Ishikawa (cell line): ENCODE measurements around the gene KLF9.

Source experiments
- CEBPB ChIP-seq: IDR thresholded peaks from 2 replicates; pipeline ENCODE4 v1.6.1; 2012
- CREB1 ChIP-seq: IDR thresholded peaks from 2 replicates; pipeline ENCODE4 v1.6.1; 2012; ENCODE audit warnings: low read depth
- EGR1 ChIP-seq: IDR thresholded peaks from 2 replicates; pipeline ENCODE4 v1.6.1; 2012
- EP300 ChIP-seq: IDR thresholded peaks from 2 replicates; pipeline ENCODE4 v1.6.1; 2012; ENCODE audit warnings: borderline replicate concordance
- FOXM1 ChIP-seq: IDR thresholded peaks from 2 replicates; pipeline ENCODE4 v1.6.1; 2012; ENCODE audit warnings: low read depth, borderline replicate concordance
- MAX ChIP-seq: IDR thresholded peaks from 2 replicates; pipeline ENCODE4 v1.6.1; 2012
- NFIC ChIP-seq: IDR thresholded peaks from 2 replicates; pipeline ENCODE4 v1.6.1; 2012
- RAD21 ChIP-seq: IDR thresholded peaks from 2 replicates; pipeline ENCODE4 v1.6.1; 2012; ENCODE audit warnings: low read depth
- REST ChIP-seq: IDR thresholded peaks from 2 replicates; pipeline ENCODE4 v1.6.1; 2012; ENCODE audit warnings: low read depth, mild to moderate bottlenecking
- TAF1 ChIP-seq: IDR thresholded peaks from 2 replicates; pipeline ENCODE4 v1.6.1; 2012; ENCODE audit warnings: low read depth, mild to moderate bottlenecking
- TCF12 ChIP-seq: IDR thresholded peaks from 2 replicates; pipeline ENCODE4 v1.6.1; 2012; ENCODE audit warnings: low read depth
- TEAD4 ChIP-seq: IDR thresholded peaks from 2 replicates; pipeline ENCODE4 v1.6.1; 2012
- USF1 ChIP-seq: IDR thresholded peaks from 2 replicates; pipeline ENCODE4 v1.6.1; 2012
- YY1 ChIP-seq: IDR thresholded peaks from 2 replicates; pipeline ENCODE4 v1.6.1; 2012; ENCODE audit warnings: low read depth
- ZBTB7A ChIP-seq: IDR thresholded peaks from 2 replicates; pipeline ENCODE4 v1.6.1; 2012; ENCODE audit warnings: low read depth

The KLF9 gene

GRCh38 chr9:70428781-70429180 lies 14.3 kb upstream of the KLF9 start:
- TF ChIP-seq TEAD4 (no peak), CEBPB (no peak), TCF12 (no peak), RAD21 (no peak), FOXM1 (no peak), ZBTB7A (no peak), YY1 (no peak), MAX (no peak), NFIC (no peak), TAF1 (no peak), EP300 (no peak), EGR1 (no peak), CREB1 (no peak), REST (no peak), USF1 (no peak)

GRCh38 chr9:70427161-70427945 lies 12.9 kb upstream of the KLF9 start:
- TF ChIP-seq NFIC = no peak
- no peak for TF ChIP-seq REST

- TF ChIP-seq NFIC = no peak
- TF ChIP-seq TAF1 = no peak
- TF ChIP-seq FOXM1 = no peak
- TF ChIP-seq EGR1 = no peak
- no peak for TF ChIP-seq CREB1
- no peak for TF ChIP-seq MAX
- no peak for TF ChIP-seq EP300
- TF ChIP-seq CEBPB = no peak
- no peak for TF ChIP-seq YY1
- TF ChIP-seq USF1 = no peak
- no peak for TF ChIP-seq TCF12
- no peak for TF ChIP-seq TEAD4
- no peak for TF ChIP-seq REST
- no peak for TF ChIP-seq ZBTB7A
Measured at GRCh38 chr9:70425192-70425591, 10.7 kb upstream of the KLF9 start.

GRCh38 chr9:70422371-70423043 lies 8.1 kb upstream of the KLF9 start:
- TF ChIP-seq MAX (no peak), YY1 (no peak), TAF1 (no peak), RAD21 (no peak), TCF12 (no peak), REST (no peak), CEBPB (no peak), EGR1 (no peak), TEAD4 (no peak), CREB1 (no peak), EP300 (no peak), NFIC (no peak), USF1 (no peak), ZBTB7A (no peak), FOXM1 (no peak)
